ENCODE data around the gene LRRTM3.

Gene LRRTM3

DNA sequence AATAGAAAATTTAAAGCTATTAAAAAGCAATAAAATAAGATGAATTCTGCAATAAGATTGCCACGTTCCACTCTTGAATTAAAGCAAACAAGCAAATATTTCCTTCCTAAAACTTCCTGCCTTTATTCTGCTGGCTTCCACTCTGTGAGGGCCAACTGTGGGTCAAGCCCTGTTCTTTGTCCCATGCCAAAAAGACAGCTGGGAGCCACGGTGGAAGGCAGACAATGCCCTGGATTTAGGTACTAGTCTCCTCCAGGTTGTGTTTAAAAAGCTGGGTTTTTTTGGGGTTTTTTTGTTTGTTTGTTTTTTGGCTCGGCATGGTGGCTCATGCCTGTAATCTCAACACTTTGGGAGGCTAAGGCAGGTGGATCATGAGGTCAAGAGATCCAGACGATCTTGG, 39.1 kb downstream of the LRRTM3 start:
- DNase-seq (ENCODE audit: low read depth, low spot score): no peak
- Histone ChIP-seq H3K9ac (ENCODE audit: insufficient read length, low read depth) (no peak overlapping the region), H3K9me3 (ENCODE audit: insufficient read depth, low read length) (no peaks in the 10 kb centered on the region), H3K27me3 (ENCODE audit: insufficient read depth, insufficient read length) (no peaks in the 10 kb centered on the region), H3K4me3 (ENCODE audit: insufficient read length, low read depth) (no peak overlapping the region), H3K4me1 (ENCODE audit: insufficient read depth, insufficient read length) (no peaks in the 10 kb centered on the region), H3K36me3 (ENCODE audit: insufficient read depth, insufficient read length, low read length) (no peaks in the 10 kb centered on the region)
- no peak for TF ChIP-seq YY1 (IDR thresholded peaks at IDR 0.05; ENCODE audit: insufficient read depth, insufficient read length)
- no peak for TF ChIP-seq ZNF274 (IDR thresholded peaks at IDR 0.05; ENCODE audit: low read depth, low read length)
- no peak for TF ChIP-seq SUZ12 (IDR thresholded peaks at IDR 0.05; ENCODE audit: extremely low read depth, insufficient read depth, insufficient read length)

DNA sequence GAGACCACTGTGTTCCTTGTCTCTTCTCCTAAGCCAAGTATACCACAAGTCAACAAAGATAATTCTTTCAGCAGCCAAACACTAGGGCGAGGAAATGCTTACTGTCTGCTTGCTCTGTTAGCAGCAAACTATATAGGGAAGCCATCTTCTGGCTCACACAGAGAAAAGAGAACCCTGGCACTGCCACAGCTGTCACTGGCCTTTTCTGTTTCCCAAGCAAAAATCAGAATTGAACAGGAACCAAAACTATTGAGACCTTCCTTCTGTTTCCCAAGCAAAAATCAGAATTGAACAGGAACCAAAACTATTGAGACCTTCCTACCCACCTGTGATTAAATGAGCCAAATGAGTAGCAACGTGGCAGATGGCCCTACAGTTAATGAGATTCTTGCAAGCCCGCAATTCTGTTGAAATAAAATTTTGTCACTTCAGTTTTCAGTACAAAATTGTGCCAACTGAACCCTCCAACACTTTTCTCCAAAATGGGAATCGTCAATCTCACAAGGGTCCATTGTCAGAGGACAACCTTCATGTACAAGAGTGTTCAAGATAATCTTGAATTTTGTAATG, 54.5 kb downstream of the LRRTM3 start:
- Histone ChIP-seq H3K9me3 (ENCODE audit: insufficient read depth, low read length) (no peaks in the 10 kb centered on the region), H3K4me1 (ENCODE audit: insufficient read depth, insufficient read length) (no peaks in the 10 kb centered on the region), H3K4me3 (ENCODE audit: insufficient read length, low read depth) (no peak overlapping the region), H3K36me3 (ENCODE audit: insufficient read depth, insufficient read length, low read length) (no peaks in the 10 kb centered on the region), H3K9ac (ENCODE audit: insufficient read length, low read depth) (no peak overlapping the region), H3K27me3 (ENCODE audit: insufficient read depth, insufficient read length) (no peaks in the 10 kb centered on the region)
- no peak for DNase-seq (ENCODE audit: low read depth, low spot score)
- no peak for TF ChIP-seq ZNF274 (IDR thresholded peaks at IDR 0.05; ENCODE audit: low read depth, low read length)
- no peak for TF ChIP-seq YY1 (IDR thresholded peaks at IDR 0.05; ENCODE audit: insufficient read depth, insufficient read length)
- TF ChIP-seq SUZ12 (IDR thresholded peaks at IDR 0.05; ENCODE audit: extremely low read depth, insufficient read depth, insufficient read length): no peak

DNA sequence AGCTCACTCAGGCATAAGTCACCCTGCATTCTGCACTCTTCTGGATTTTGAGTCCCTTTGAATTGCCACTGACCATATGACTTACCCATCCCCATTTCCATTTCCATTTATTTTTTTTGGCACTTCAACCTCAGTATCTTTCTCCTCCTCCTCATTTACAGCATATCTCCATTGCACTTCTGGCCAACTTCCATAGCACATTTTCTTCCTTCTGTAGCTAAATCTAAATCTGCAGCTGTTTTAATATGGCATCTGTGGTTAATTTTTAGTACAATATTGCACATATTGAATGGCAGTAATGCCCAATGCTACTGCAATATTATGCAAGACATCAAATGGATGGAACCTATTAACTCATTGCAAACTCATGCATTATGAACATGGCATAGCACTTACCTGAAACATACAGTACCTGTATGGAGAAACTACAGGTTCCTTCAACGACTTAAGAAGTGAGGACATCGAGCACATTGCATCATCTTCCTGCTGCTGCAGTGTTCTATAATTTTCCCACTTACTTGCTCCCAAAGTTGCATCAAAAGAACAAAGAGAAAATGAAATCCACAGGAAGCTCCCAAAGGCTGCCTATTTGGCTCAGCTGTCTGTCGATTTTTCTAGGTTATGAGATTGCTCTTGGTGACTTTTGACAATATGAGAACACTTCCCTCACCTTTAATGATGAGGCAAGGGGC, 55.7 kb downstream of the LRRTM3 start:
- no peaks in the 10 kb centered on the region for H3K9me3 ChIP-seq (ENCODE audit: insufficient read depth, low read length)
- no peaks in the 10 kb centered on the region for H3K27me3 ChIP-seq (ENCODE audit: insufficient read depth, insufficient read length)
- no peak overlapping the region for H3K4me3 ChIP-seq (ENCODE audit: insufficient read length, low read depth)
- no peaks in the 10 kb centered on the region for H3K36me3 ChIP-seq (ENCODE audit: insufficient read depth, insufficient read length, low read length)
- no peak for TF ChIP-seq SUZ12 (IDR thresholded peaks at IDR 0.05; ENCODE audit: extremely low read depth, insufficient read depth, insufficient read length)
- TF ChIP-seq ZNF274 (IDR thresholded peaks at IDR 0.05; ENCODE audit: low read depth, low read length): no peak
- TF ChIP-seq YY1 (IDR thresholded peaks at IDR 0.05; ENCODE audit: insufficient read depth, insufficient read length): no peak
- no peak for DNase-seq (ENCODE audit: low read depth, low spot score)
- no peak overlapping the region for H3K9ac ChIP-seq (ENCODE audit: insufficient read length, low read depth)
- no peaks in the 10 kb centered on the region for H3K4me1 ChIP-seq (ENCODE audit: insufficient read depth, insufficient read length)

DNA sequence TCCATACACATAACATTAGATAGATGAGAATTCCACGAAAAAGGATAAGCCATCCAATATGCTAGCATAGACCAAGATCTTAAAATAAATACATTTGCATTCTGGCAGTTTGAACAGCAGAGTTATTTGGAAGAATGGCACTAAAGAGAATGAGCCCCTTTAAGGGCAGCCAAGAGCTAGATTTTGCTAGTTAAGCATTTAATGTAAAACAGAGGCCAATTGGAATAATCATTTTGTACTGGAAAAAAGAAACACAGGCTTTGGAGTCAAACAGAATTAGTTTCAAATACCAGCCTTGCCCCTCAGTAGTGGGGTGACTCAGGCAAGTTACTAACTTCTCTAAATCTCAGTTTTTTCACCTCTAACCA, 56.2 kb downstream of the LRRTM3 start:
- DNase-seq (ENCODE audit: low read depth, low spot score): no peak

DNA sequence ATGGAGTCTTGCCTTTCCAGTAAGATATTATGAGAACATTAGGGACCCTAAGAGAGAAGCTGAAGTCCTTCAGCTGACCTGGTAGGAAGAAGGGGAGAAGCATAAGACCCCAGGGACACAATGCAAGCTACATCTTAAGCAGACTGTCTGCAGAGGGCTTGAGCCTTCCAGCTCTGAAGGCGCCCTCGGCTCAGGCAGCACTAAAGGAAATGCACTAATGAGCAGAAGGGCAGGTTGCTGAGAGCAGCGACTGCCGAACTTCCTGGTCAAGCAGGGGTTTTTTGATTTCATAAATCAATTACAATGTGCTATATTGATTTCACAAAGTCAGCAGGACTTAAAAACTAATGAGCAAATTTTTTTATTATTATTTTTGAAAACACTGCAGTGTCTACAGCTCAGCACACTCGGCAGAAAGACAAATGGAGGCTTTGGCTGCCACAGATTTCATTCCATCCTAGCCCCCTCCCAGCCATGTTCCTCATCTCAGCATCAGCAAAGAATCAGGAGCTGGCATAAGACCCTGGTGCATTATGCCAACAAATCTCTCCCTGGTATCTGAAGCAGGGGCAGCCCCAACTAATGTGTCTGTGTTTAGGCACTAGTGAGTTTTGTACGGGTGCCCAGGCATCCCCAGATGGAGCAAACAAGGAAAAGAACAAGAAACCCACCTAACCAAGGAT, 57.1 kb downstream of the LRRTM3 start:
- H3K36me3 ChIP-seq (ENCODE audit: insufficient read depth, insufficient read length, low read length): no peaks in the 10 kb centered on the region
- H3K4me3 ChIP-seq (ENCODE audit: insufficient read length, low read depth): no peak overlapping the region
- H3K9ac ChIP-seq (ENCODE audit: insufficient read length, low read depth): no peak overlapping the region
- H3K9me3 ChIP-seq (ENCODE audit: insufficient read depth, low read length): no peaks in the 10 kb centered on the region
- DNase-seq (ENCODE audit: low read depth, low spot score): no peak
- H3K4me1 ChIP-seq (ENCODE audit: insufficient read depth, insufficient read length): no peaks in the 10 kb centered on the region
- H3K27me3 ChIP-seq (ENCODE audit: insufficient read depth, insufficient read length): no peaks in the 10 kb centered on the region
- no peak for TF ChIP-seq SUZ12 (IDR thresholded peaks at IDR 0.05; ENCODE audit: extremely low read depth, insufficient read depth, insufficient read length)

More for the DNA sequence above, 56.2 kb downstream of the LRRTM3 start:
- H3K27me3 ChIP-seq (ENCODE audit: insufficient read depth, insufficient read length): no peaks in the 10 kb centered on the region
- H3K4me3 ChIP-seq (ENCODE audit: insufficient read length, low read depth): no peak overlapping the region
- no peaks in the 10 kb centered on the region for H3K4me1 ChIP-seq (ENCODE audit: insufficient read depth, insufficient read length)
- no peaks in the 10 kb centered on the region for H3K9me3 ChIP-seq (ENCODE audit: insufficient read depth, low read length)
- H3K9ac ChIP-seq (ENCODE audit: insufficient read length, low read depth): no peak overlapping the region
- H3K36me3 ChIP-seq (ENCODE audit: insufficient read depth, insufficient read length, low read length): no peaks in the 10 kb centered on the region
- TF ChIP-seq SUZ12 (IDR thresholded peaks at IDR 0.05; ENCODE audit: extremely low read depth, insufficient read depth, insufficient read length) (no peak), YY1 (IDR thresholded peaks at IDR 0.05; ENCODE audit: insufficient read depth, insufficient read length) (no peak), ZNF274 (IDR thresholded peaks at IDR 0.05; ENCODE audit: low read depth, low read length) (no peak)

DNA sequence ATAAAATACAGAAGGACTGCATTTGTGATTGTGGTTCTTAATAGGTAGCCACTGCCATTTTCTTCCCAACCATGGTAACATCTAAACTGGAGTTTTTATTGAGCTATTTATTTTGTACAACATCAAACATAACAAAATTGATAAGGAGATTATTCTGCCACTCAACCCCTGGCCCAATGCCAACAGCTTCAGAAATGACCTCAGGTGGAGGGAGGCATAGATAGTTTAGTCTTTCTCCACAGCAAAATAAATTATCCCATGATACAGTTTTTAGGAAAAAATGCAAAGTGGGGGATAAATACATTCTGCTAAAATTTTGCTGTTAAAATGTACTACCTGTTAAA, 57.6 kb downstream of the LRRTM3 start:
- Histone ChIP-seq H3K36me3 (ENCODE audit: insufficient read depth, insufficient read length, low read length) (no peaks in the 10 kb centered on the region), H3K27me3 (ENCODE audit: insufficient read depth, insufficient read length) (no peaks in the 10 kb centered on the region), H3K9me3 (ENCODE audit: insufficient read depth, low read length) (no peaks in the 10 kb centered on the region), H3K4me1 (ENCODE audit: insufficient read depth, insufficient read length) (no peaks in the 10 kb centered on the region), H3K9ac (ENCODE audit: insufficient read length, low read depth) (no peak overlapping the region), H3K4me3 (ENCODE audit: insufficient read length, low read depth) (no peak overlapping the region)
- DNase-seq (ENCODE audit: low read depth, low spot score): no peak
- no peak for TF ChIP-seq YY1 (IDR thresholded peaks at IDR 0.05; ENCODE audit: insufficient read depth, insufficient read length)
- no peak for TF ChIP-seq SUZ12 (IDR thresholded peaks at IDR 0.05; ENCODE audit: extremely low read depth, insufficient read depth, insufficient read length)
- TF ChIP-seq ZNF274 (IDR thresholded peaks at IDR 0.05; ENCODE audit: low read depth, low read length): no peak

DNA sequence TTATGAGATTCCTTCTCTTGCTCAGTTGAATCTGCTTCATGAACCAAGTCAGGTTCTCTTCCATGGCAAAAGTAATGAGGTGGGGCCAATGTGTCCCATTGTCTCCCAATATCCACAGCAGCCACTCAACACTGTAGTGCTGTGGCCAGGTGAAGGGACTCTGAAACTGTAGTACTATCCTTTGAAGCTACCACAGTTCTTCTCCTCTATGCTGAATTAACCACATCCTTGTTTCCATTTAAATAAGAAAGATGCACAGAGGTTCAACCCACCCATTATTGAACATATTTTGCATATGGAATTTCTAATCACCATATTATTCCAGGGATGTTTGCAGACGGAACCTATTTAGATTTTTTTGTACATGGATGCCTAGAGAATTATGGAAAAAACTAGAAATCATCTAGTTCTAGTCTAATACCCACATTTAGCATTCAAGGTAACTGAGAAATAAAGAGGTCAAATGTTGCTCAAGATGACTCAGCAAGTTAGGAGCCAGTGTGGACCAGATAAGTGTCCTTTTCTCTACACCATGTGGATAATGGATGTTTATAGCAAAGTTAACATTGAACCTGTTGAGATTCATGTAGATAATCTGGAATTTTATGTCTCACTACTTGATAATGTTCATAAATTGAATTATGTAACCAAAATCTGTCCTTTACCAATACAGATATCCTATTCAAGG, 64.5 kb downstream of the LRRTM3 start:
- H3K36me3 ChIP-seq (ENCODE audit: insufficient read depth, insufficient read length, low read length): no peaks in the 10 kb centered on the region
- no peak overlapping the region for H3K9ac ChIP-seq (ENCODE audit: insufficient read length, low read depth)
- no peak overlapping the region for H3K4me3 ChIP-seq (ENCODE audit: insufficient read length, low read depth)
- no peaks in the 10 kb centered on the region for H3K4me1 ChIP-seq (ENCODE audit: insufficient read depth, insufficient read length)
- no peaks in the 10 kb centered on the region for H3K27me3 ChIP-seq (ENCODE audit: insufficient read depth, insufficient read length)
- TF ChIP-seq YY1 (IDR thresholded peaks at IDR 0.05; ENCODE audit: insufficient read depth, insufficient read length) (no peak), ZNF274 (IDR thresholded peaks at IDR 0.05; ENCODE audit: low read depth, low read length) (no peak), SUZ12 (IDR thresholded peaks at IDR 0.05; ENCODE audit: extremely low read depth, insufficient read depth, insufficient read length) (no peak)
- DNase-seq (ENCODE audit: low read depth, low spot score): no peak
- H3K9me3 ChIP-seq (ENCODE audit: insufficient read depth, low read length): no peaks in the 10 kb centered on the region
